ENCODE data around the gene SF3B2.
"Not testable (repeated sequence)": the region's sequence is repeated elsewhere in the genome, so short reads cannot be mapped to it uniquely, and the experiment has no call there.

The SF3B2 gene

DNA sequence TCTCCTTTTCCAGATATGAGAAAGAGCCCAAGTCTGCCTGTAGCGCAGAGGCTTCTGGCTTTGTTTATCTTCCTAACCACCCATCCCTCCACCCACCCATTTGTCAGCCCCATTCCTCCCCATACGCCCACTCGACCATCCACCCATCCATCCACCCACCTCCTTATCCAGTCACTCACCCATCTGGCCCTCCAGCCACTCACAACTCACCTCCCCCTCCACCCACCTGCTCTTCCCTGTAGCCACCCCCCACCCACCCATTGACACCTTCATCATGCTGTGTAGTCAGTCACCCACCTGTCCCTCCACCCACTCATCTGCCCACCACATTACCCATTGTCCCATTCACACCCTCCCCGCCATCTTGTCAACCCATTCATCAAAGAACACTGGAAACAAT, 34.8 kb upstream of the SF3B2 start:
- H3K27me3 ChIP-seq (ENCODE audit: control insufficient read depth, insufficient read depth, low read length), result 0 out of 2 replicates have a peak, but pooled peaks cover 2% of the 10 kb centered on the region
- 100% methylated on average over 2 of the region's 4 CpGs for WGBS (ENCODE audit: insufficient coverage, insufficient read length)
- DNase-seq (ENCODE audit: low read depth, low spot score), result no peak
- H3K4me3 ChIP-seq (ENCODE audit: low read length), result no peak overlapping the region
- no peaks in the 10 kb centered on the region for H3K36me3 ChIP-seq (ENCODE audit: control insufficient read depth, insufficient read depth, low read length)
- H3K9me3 ChIP-seq (ENCODE audit: control insufficient read depth, insufficient read depth, low read length), result no peaks in the 10 kb centered on the region
- H3K27ac ChIP-seq (ENCODE audit: low read length), result no peak overlapping the region
- H3K4me1 ChIP-seq (ENCODE audit: control insufficient read depth, insufficient read depth, low read length), result no peaks in the 10 kb centered on the region

DNA sequence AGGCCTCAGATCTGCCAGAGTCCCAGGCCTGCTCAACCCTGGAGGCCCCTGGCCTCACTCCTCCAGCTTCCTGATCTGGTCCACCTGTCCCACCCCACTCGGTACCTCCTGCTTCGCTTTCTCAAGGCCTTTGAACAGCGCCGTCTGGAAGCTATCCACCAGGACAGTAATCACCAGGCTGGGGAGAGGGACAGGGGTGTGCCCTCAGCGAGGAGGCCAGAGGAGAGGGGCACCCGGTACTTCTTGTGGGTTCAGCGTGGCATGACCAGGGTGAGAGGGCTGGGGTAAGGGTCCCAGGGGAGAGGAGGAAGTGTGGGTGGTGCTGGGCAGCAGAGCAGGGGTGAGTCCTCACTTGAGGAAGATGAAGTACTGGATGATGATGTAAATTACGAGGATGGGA, 32.0 kb upstream of the SF3B2 start:
- Histone ChIP-seq H3K9me3 (ENCODE audit: control insufficient read depth, insufficient read depth, low read length) (no peaks in the 10 kb centered on the region), H3K4me3 (ENCODE audit: low read length) (no peak overlapping the region), H3K36me3 (ENCODE audit: control insufficient read depth, insufficient read depth, low read length) (no peaks in the 10 kb centered on the region), H3K27ac (ENCODE audit: low read length) (no peak overlapping the region), H3K27me3 (ENCODE audit: control insufficient read depth, insufficient read depth, low read length) (0 out of 2 replicates have a peak, but pooled peaks cover 2% of the 10 kb centered on the region), H3K4me1 (ENCODE audit: control insufficient read depth, insufficient read depth, low read length) (no peaks in the 10 kb centered on the region; the same call in 1 of the 2 replicates)
- no CpG with 5 or more reads among the region's 8 CpGs for WGBS (ENCODE audit: insufficient coverage, insufficient read length)
- DNase-seq (ENCODE audit: low read depth, low spot score), result no peak

DNA sequence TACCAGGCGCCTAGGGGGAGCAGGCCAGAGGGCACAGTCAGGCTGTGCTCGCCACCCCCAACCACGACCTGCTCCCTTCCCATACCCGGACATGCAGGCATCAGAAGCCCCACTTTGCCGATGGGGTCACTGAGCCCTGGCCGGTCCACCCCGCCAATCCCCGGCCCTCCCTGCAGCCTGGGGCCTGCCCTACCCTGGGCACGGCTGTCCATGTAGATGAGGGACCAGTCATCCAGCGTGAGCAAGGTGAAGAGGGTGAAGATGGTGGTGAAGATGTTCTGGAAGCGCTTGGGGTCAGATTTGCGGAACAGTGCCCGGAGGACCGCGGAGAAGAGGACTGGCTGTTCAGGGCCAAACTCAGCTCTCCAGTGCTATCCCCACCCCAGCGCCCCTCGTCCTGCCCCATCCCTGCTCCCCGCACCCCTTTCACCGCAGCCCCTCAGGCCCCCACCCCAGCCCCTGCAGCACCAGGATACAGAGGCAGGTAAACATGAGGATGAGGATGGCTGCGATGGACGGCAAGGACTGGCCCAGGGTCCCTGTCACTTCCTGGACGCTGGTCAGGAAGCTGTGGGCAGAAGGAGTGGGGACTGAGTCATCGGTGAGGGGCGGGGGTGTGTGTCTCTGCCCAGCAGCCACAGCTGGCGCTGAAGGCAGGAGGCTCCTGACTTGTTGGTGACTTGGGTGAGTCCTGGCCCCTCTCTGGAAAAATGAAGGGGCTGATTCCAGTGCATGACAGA, 31.4 kb upstream of the SF3B2 start:
- Histone ChIP-seq H3K9me3 (ENCODE audit: control insufficient read depth, insufficient read depth, low read length) (no peaks in the 10 kb centered on the region), H3K4me1 (ENCODE audit: control insufficient read depth, insufficient read depth, low read length) (no peaks in the 10 kb centered on the region; the same call in 1 of the 2 replicates), H3K4me3 (ENCODE audit: low read length) (no peak overlapping the region), H3K27ac (ENCODE audit: low read length) (no peak overlapping the region), H3K36me3 (ENCODE audit: control insufficient read depth, insufficient read depth, low read length) (no peaks in the 10 kb centered on the region), H3K27me3 (ENCODE audit: control insufficient read depth, insufficient read depth, low read length) (0 out of 2 replicates have a peak, but pooled peaks cover 2% of the 10 kb centered on the region)
- no peak for DNase-seq (ENCODE audit: low read depth, low spot score)
- no CpG with 5 or more reads among the region's 25 CpGs for WGBS (ENCODE audit: insufficient coverage, insufficient read length)

DNA sequence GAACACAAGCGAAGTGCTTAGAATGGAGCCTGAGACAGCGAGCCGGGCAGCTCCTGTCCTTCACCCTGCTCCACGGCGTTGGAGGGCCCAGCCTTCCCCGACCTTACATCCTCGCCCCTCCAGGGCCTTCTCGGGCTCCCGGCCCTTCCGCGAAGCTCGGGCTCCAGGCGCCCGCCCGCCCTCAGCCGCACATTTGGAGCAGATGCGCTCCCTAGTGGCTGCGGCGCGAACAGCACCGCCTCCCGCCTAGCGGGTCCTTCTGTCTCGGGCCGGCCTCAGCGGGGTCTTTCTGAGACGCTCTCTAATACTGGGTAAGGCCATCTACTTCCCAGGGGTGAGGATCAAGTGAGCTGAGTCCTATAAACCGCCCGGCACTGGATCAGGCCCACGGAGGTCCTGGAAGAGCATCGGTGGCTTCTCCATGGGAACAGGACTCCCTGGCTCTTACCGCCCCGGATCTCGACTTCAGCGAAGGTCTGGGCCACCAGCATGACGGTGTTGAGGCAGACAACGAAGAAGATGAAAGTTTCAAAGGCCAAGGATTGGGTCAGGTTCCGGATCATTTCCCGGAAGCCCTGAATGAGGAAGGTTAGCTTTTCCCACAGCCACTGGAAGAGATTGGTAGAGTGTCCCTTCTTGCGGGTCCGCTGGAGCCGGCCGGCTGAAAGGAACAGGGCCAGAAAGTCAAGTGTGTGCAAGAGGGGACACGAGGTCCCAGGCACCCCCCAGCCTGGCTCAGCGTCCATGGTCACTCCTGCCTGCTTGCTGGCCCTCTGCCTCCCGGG, 29.6 kb upstream of the SF3B2 start:
- whole genome bisulfite sequencing (ENCODE audit: insufficient coverage, insufficient read length), result no CpG with 5 or more reads among the region's 46 CpGs
- H3K9me3 ChIP-seq (ENCODE audit: control insufficient read depth, insufficient read depth, low read length), result no peaks in the 10 kb centered on the region
- DNase-seq (ENCODE audit: low read depth, low spot score), result peak; percentile 68
- H3K27me3 ChIP-seq (ENCODE audit: control insufficient read depth, insufficient read depth, low read length), result 0 out of 2 replicates have a peak, but pooled peaks cover 2% of the 10 kb centered on the region
- H3K27ac ChIP-seq (ENCODE audit: low read length), result no peak overlapping the region
- H3K36me3 ChIP-seq (ENCODE audit: control insufficient read depth, insufficient read depth, low read length), result no peaks in the 10 kb centered on the region
- no peaks in the 10 kb centered on the region; the same call in 1 of the 2 replicates for H3K4me1 ChIP-seq (ENCODE audit: control insufficient read depth, insufficient read depth, low read length)
- H3K4me3 ChIP-seq (ENCODE audit: low read length), result no peak overlapping the region

DNA sequence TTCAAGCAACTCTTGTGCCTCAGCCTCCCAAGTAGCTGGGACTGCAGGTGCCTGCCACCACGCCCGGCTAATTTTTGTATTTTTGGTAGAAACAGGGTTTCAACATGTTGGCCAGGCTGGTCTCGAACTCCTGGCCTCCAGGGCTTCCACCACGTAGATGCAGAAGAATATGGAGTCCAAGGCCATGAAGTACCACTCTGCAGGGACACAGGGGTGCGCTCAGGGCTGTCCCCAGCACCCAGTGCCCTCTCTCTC, 29.1 kb upstream of the SF3B2 start:
- not testable (repeated sequence) for H3K36me3 ChIP-seq (ENCODE audit: control insufficient read depth, insufficient read depth, low read length); H3K4me1 ChIP-seq (ENCODE audit: control insufficient read depth, insufficient read depth, low read length); H3K27me3 ChIP-seq (ENCODE audit: control insufficient read depth, insufficient read depth, low read length); H3K27ac ChIP-seq (ENCODE audit: low read length); H3K9me3 ChIP-seq (ENCODE audit: control insufficient read depth, insufficient read depth, low read length); DNase-seq (ENCODE audit: low read depth, low spot score); H3K4me3 ChIP-seq (ENCODE audit: low read length)
- WGBS (ENCODE audit: insufficient coverage, insufficient read length), result no CpG with 5 or more reads among the region's 5 CpGs

DNA sequence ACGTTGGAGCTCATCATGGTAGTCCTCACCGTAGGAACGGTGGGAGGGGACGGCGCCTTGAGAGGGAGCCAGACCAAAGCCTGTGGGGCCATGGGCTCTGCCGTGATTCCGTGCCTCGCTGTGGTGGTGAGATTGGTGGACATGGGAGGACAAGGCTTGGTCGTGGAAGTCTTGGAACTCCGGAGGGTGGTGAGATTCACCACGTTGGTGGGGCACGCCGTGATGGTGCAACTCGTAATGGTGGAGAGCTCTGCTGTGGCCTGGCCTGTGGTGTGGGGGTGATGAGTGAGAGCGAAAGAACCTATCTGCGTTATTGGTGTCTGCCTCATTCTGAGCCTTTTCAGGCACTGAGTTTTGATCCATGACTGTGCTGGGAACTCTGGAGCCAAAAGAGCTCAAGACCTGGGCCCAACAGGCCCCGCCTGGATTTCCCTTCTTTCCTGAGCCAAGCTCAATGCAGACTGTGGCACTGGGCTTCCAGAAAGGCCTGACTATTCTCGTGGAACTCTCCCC, 26.1 kb upstream of the SF3B2 start, which contains the start of gene CATSPER1:
CATSPER1 (minus strand) TSS at position 463 of the 513 bp plus-strand sequence; CDS start at position 363, 100 bp downstream.
- H3K27ac ChIP-seq (ENCODE audit: low read length), result no peak within 1 kb of the TSS
- H3K4me3 ChIP-seq (ENCODE audit: low read length), result no peak within 1 kb of the TSS
- H3K4me1 ChIP-seq (ENCODE audit: control insufficient read depth, insufficient read depth, low read length), result no peaks in the 10 kb centered on the region; the same call in 1 of the 2 replicates
- no CpG with 5 or more reads among the region's 18 CpGs for whole genome bisulfite sequencing (ENCODE audit: insufficient coverage, insufficient read length)
- 0 out of 2 replicates have a peak, but pooled peaks cover 2% of the 10 kb centered on the region for H3K27me3 ChIP-seq (ENCODE audit: control insufficient read depth, insufficient read depth, low read length)
- no peak for DNase-seq (ENCODE audit: low read depth, low spot score)
- H3K9me3 ChIP-seq (ENCODE audit: control insufficient read depth, insufficient read depth, low read length), result no peaks in the 10 kb centered on the region
- H3K36me3 ChIP-seq (ENCODE audit: control insufficient read depth, insufficient read depth, low read length), result no peaks in the 10 kb centered on the region

DNA sequence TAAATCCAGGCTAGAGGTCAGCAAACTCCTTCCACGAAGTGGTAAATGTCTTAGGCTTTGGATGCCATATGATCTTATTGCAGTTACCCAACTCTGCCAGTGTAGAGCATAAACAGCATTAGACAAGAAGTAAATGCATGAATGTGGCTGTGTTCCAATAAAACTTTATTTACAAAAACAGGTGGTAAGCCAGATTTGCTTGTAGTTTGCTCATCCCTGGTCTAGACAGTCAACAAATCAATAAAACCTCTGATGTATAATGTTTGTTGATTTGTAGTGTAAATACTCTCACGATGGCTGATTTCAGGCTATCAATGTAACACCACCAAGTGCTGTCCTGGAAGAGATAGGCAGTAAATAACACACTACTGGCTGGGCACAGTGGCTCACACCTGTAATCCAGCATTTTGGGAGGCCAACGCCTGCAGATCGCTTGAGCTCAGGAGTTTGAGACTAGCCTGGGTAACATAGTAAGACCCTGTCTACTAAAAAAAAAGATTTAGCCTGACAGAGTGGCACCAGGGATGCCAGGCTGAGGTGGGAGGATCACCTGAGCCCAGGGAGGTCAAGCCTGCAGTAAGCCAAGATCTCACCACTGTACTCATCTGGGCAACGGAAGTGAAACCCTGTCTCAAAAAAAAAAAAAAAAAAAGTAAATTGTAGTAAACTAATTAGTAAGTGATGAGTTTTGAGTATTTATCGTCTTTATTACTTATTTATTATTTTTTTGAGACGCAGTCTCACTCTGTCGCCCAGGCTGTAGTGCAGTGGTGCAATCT, 19.0 kb upstream of the SF3B2 start:
- Histone ChIP-seq H3K36me3 (ENCODE audit: control insufficient read depth, insufficient read depth, low read length) (no peaks in the 10 kb centered on the region), H3K27ac (ENCODE audit: low read length) (no peak overlapping the region), H3K9me3 (ENCODE audit: control insufficient read depth, insufficient read depth, low read length) (no peaks in the 10 kb centered on the region), H3K4me3 (ENCODE audit: low read length) (no peak overlapping the region), H3K27me3 (ENCODE audit: control insufficient read depth, insufficient read depth, low read length) (no peaks in the 10 kb centered on the region; the same call in 1 of the 2 replicates), H3K4me1 (ENCODE audit: control insufficient read depth, insufficient read depth, low read length) (no peaks in the 10 kb centered on the region)
- DNase-seq (ENCODE audit: low read depth, low spot score), result no peak
- no CpG with 5 or more reads among the region's 8 CpGs for WGBS (ENCODE audit: insufficient coverage, insufficient read length)

DNA sequence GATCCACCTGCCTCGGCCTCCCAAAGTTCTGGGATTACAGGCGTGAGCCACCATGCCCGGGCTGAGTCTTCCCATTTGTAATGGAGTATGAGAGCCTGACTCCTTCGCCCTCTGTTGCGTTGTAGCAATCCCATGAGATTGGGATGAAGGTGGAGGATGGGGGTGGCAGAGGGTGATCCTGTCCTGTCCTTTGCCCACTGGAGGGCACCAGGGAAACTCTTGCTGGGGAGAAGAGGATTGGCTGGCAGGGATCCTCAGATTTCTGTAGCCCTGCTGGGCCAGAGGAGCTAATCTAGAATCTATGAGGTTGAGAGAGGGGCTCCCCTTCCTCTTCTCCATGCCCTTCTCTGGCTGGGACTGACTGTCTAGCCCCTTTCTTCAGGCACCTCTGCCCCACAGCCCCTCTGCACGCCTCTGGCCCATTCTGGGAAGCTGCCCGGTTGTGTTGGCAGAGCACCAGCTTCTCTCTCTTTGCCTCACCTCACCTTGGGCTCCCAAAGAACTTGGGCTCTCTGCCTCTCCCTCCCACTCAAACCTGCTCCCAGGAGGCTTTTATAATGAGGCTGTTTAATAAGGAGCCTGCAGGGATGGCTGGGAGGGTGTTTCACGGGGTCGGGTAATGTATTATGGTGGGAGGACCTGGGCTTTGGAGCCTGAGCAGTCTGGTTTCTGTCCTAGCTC, 16.4 kb upstream of the SF3B2 start:
- Histone ChIP-seq H3K4me3 (ENCODE audit: low read length) (no peak overlapping the region), H3K27me3 (ENCODE audit: control insufficient read depth, insufficient read depth, low read length) (no peaks in the 10 kb centered on the region; the same call in 1 of the 2 replicates), H3K9me3 (ENCODE audit: control insufficient read depth, insufficient read depth, low read length) (no peaks in the 10 kb centered on the region), H3K4me1 (ENCODE audit: control insufficient read depth, insufficient read depth, low read length) (no peaks in the 10 kb centered on the region), H3K36me3 (ENCODE audit: control insufficient read depth, insufficient read depth, low read length) (no peaks in the 10 kb centered on the region), H3K27ac (ENCODE audit: low read length) (no peak overlapping the region)
- no CpG with 5 or more reads among the region's 9 CpGs for WGBS (ENCODE audit: insufficient coverage, insufficient read length)
- DNase-seq (ENCODE audit: low read depth, low spot score), result no peak

DNA sequence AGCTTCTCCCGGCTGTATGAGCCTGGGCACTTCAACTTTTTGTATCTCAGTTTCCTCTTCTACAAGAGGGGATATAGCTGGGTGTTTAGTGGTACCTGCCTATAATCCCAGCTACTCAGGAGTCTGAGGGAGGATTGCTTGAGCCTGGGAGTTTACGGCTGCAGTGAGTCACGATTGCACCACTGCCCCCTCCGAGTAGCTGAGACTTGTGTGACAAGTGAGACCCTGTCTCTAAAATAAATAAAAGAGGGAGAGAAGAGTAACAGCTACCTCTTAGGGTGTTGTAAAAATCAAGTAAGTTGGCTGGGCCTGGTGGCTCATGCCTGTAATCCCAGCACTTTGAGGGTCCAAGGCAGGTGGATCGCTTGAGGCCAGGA, 15.8 kb upstream of the SF3B2 start:
- H3K36me3 ChIP-seq (ENCODE audit: control insufficient read depth, insufficient read depth, low read length), result no peaks in the 10 kb centered on the region
- no CpG with 5 or more reads among the region's 5 CpGs for WGBS (ENCODE audit: insufficient coverage, insufficient read length)
- no peaks in the 10 kb centered on the region for H3K9me3 ChIP-seq (ENCODE audit: control insufficient read depth, insufficient read depth, low read length)
- no peak overlapping the region for H3K27ac ChIP-seq (ENCODE audit: low read length)
- H3K27me3 ChIP-seq (ENCODE audit: control insufficient read depth, insufficient read depth, low read length), result no peaks in the 10 kb centered on the region; the same call in 1 of the 2 replicates
- no peak overlapping the region for H3K4me3 ChIP-seq (ENCODE audit: low read length)
- no peak for DNase-seq (ENCODE audit: low read depth, low spot score)
- H3K4me1 ChIP-seq (ENCODE audit: control insufficient read depth, insufficient read depth, low read length), result no peaks in the 10 kb centered on the region
